ENCODE measurements around the gene LRP1. TPM values are rescaled to one million over a fixed set of nuclear protein-coding genes. Genes with fewer than 3 reads are reported as not detected.

LRP1 gene
- total and polyA plus RNA-seq, 4 donors: 36.8 to 992 (median 370) TPM

GRCh38 chr12:57218030-57218853, 90.0 kb downstream of the LRP1 start:
- no peaks in the 10 kb centered on the region for H3K27me3 ChIP-seq (ENCODE audit: control insufficient read depth in 1 of 2, insufficient read depth in 2 of 2, low read length in 1 of 2)
- no peak overlapping the region for H3K4me3 ChIP-seq (ENCODE audit: low read length in 2 of 2)
- H3K36me3 ChIP-seq (ENCODE audit: control insufficient read depth in 1 of 2, insufficient read depth in 2 of 2, low read length in 1 of 2): no peaks in the 10 kb centered on the region
- no peaks in the 10 kb centered on the region for H3K9me3 ChIP-seq (ENCODE audit: control insufficient read depth, low read length)
- ATAC-seq (ENCODE audit: low FRiP score) (no peak), DNase-seq (no peak)
- no peak overlapping the region for H3K27ac ChIP-seq (ENCODE audit: low read depth in 1 of 2, low read length in 2 of 2)
- intact Hi-C loops (cut with DNase I): no loop called here
- H3K4me1 ChIP-seq (ENCODE audit: control insufficient read depth in 1 of 2, insufficient read depth in 2 of 2, low read length in 2 of 2): no peaks in the 10 kb centered on the region
- 89 to 90% methylated on average over 5 of the region's 5 CpGs for WGBS, 2 donors

- ATAC-seq (ENCODE audit: low FRiP score): no peak
- DNase-seq: no peak
- intact Hi-C loops (cut with DNase I): no loop called here
- no peaks in the 10 kb centered on the region for H3K36me3 ChIP-seq (ENCODE audit: control insufficient read depth in 1 of 2, insufficient read depth in 2 of 2, low read length in 1 of 2)
- 80% methylated on average over 14 of the region's 14 CpGs for WGBS, 2 donors
- H3K4me1 ChIP-seq (ENCODE audit: control insufficient read depth in 1 of 2, insufficient read depth in 2 of 2, low read length in 2 of 2): no peaks in the 10 kb centered on the region
- H3K4me3 ChIP-seq (ENCODE audit: low read length in 2 of 2): no peak overlapping the region
- H3K9me3 ChIP-seq (ENCODE audit: control insufficient read depth, low read length): no peaks in the 10 kb centered on the region
- no peaks in the 10 kb centered on the region for H3K27me3 ChIP-seq (ENCODE audit: control insufficient read depth in 1 of 2, insufficient read depth in 2 of 2, low read length in 1 of 2)
- no peak overlapping the region for H3K27ac ChIP-seq (ENCODE audit: low read depth in 1 of 2, low read length in 2 of 2)
Measured at GRCh38 chr12:57219205-57219992, 91.1 kb downstream of the LRP1 start.

GRCh38 chr12:57219993-57220754, 91.9 kb downstream of the LRP1 start:
- Histone ChIP-seq H3K27me3 (ENCODE audit: control insufficient read depth in 1 of 2, insufficient read depth in 2 of 2, low read length in 1 of 2) (no peaks in the 10 kb centered on the region), H3K4me3 (ENCODE audit: low read length in 2 of 2) (no peak overlapping the region), H3K4me1 (ENCODE audit: control insufficient read depth in 1 of 2, insufficient read depth in 2 of 2, low read length in 2 of 2) (no peaks in the 10 kb centered on the region), H3K9me3 (ENCODE audit: control insufficient read depth, low read length) (no peaks in the 10 kb centered on the region), H3K27ac (ENCODE audit: low read depth in 1 of 2, low read length in 2 of 2) (no peak overlapping the region), H3K36me3 (ENCODE audit: control insufficient read depth in 1 of 2, insufficient read depth in 2 of 2, low read length in 1 of 2) (no peaks in the 10 kb centered on the region)
- DNase-seq: no peak
- WGBS, 2 donors: 11 to 15% methylated on average over 35 to 38 of the region's 38 CpGs
- intact Hi-C loops (cut with DNase I): no loop called here
- no peak for ATAC-seq (ENCODE audit: low FRiP score)

- H3K36me3 ChIP-seq (ENCODE audit: control insufficient read depth in 1 of 2, insufficient read depth in 2 of 2, low read length in 1 of 2): no peaks in the 10 kb centered on the region
- DNase-seq (no peak), ATAC-seq (ENCODE audit: low FRiP score) (no peak)
- WGBS, 2 donors: 86 to 100% methylated on average over 1 of the region's 1 CpG
- no peaks in the 10 kb centered on the region for H3K9me3 ChIP-seq (ENCODE audit: control insufficient read depth, low read length)
- no peak overlapping the region for H3K27ac ChIP-seq (ENCODE audit: low read depth in 1 of 2, low read length in 2 of 2)
- no peak overlapping the region for H3K4me3 ChIP-seq (ENCODE audit: low read length in 2 of 2)
- intact Hi-C loops (cut with DNase I): no loop called here
- H3K27me3 ChIP-seq (ENCODE audit: control insufficient read depth in 1 of 2, insufficient read depth in 2 of 2, low read length in 1 of 2): no peaks in the 10 kb centered on the region
- no peaks in the 10 kb centered on the region for H3K4me1 ChIP-seq (ENCODE audit: control insufficient read depth in 1 of 2, insufficient read depth in 2 of 2, low read length in 2 of 2)
Measured at GRCh38 chr12:57220770-57221168, 92.5 kb downstream of the LRP1 start.

GRCh38 chr12:57221169-57221917, 93.1 kb downstream of the LRP1 start:
- Histone ChIP-seq H3K27me3 (ENCODE audit: control insufficient read depth in 1 of 2, insufficient read depth in 2 of 2, low read length in 1 of 2) (no peaks in the 10 kb centered on the region), H3K4me3 (ENCODE audit: low read length in 2 of 2) (no peak overlapping the region), H3K27ac (ENCODE audit: low read depth in 1 of 2, low read length in 2 of 2) (no peak overlapping the region), H3K4me1 (ENCODE audit: control insufficient read depth in 1 of 2, insufficient read depth in 2 of 2, low read length in 2 of 2) (no peaks in the 10 kb centered on the region), H3K36me3 (ENCODE audit: control insufficient read depth in 1 of 2, insufficient read depth in 2 of 2, low read length in 1 of 2) (no peaks in the 10 kb centered on the region), H3K9me3 (ENCODE audit: control insufficient read depth, low read length) (no peaks in the 10 kb centered on the region)
- intact Hi-C loops (cut with DNase I): no loop called here
- WGBS, 2 donors: 54 to 59% methylated on average over 24 of the region's 24 CpGs
- no peak for ATAC-seq (ENCODE audit: low FRiP score)
- DNase-seq: no peak

- no peak for ATAC-seq (ENCODE audit: low FRiP score)
- Histone ChIP-seq H3K27ac (ENCODE audit: low read depth in 1 of 2, low read length in 2 of 2) (no peak overlapping the region), H3K9me3 (ENCODE audit: control insufficient read depth, low read length) (no peaks in the 10 kb centered on the region), H3K27me3 (ENCODE audit: control insufficient read depth in 1 of 2, insufficient read depth in 2 of 2, low read length in 1 of 2) (no peaks in the 10 kb centered on the region), H3K4me3 (ENCODE audit: low read length in 2 of 2) (no peak overlapping the region), H3K36me3 (ENCODE audit: control insufficient read depth in 1 of 2, insufficient read depth in 2 of 2, low read length in 1 of 2) (no peaks in the 10 kb centered on the region), H3K4me1 (ENCODE audit: control insufficient read depth in 1 of 2, insufficient read depth in 2 of 2, low read length in 2 of 2) (no peaks in the 10 kb centered on the region)
- intact Hi-C loops (cut with DNase I): no loop called here
- 75 to 81% methylated on average over 13 of the region's 13 CpGs for WGBS, 2 donors
- no peak for DNase-seq
Measured at GRCh38 chr12:57222286-57223190, 94.3 kb downstream of the LRP1 start.

GRCh38 chr12:57223191-57224165, 95.2 kb downstream of the LRP1 start:
- intact Hi-C loops (cut with DNase I): no loop called here
- H3K36me3 ChIP-seq (ENCODE audit: control insufficient read depth in 1 of 2, insufficient read depth in 2 of 2, low read length in 1 of 2): no peaks in the 10 kb centered on the region
- 82% methylated on average over 22 of the region's 22 CpGs for WGBS, 2 donors
- no peak overlapping the region for H3K27ac ChIP-seq (ENCODE audit: low read depth in 1 of 2, low read length in 2 of 2)
- H3K4me1 ChIP-seq (ENCODE audit: control insufficient read depth in 1 of 2, insufficient read depth in 2 of 2, low read length in 2 of 2): no peaks in the 10 kb centered on the region
- DNase-seq (no peak), ATAC-seq (ENCODE audit: low FRiP score) (no peak)
- H3K9me3 ChIP-seq (ENCODE audit: control insufficient read depth, low read length): no peaks in the 10 kb centered on the region
- H3K4me3 ChIP-seq (ENCODE audit: low read length in 2 of 2): no peak overlapping the region
- no peaks in the 10 kb centered on the region for H3K27me3 ChIP-seq (ENCODE audit: control insufficient read depth in 1 of 2, insufficient read depth in 2 of 2, low read length in 1 of 2)
